Measurements from ENCODE around the gene FKBP11.

DNA sequence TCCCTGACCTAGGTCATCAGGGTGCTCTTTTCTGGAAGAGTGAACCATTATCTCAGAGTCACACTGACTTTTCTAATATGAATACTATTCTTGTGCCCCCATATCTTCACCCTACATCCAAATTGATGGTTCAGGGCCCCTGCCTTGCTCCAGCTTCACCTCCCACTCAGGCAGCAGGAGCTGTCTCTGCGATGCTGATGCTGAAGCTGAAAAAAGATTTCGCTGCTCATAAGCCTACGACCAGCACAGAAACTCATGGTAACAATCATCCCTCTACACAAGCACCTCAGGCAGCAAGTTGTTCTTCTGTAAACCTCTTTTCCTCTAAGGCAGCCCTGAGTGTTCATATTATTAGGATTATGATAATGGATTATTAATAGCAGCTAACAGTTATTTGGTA lies 28.8 kb upstream of the FKBP11 start:
- TF ChIP-seq, protein P1, sequence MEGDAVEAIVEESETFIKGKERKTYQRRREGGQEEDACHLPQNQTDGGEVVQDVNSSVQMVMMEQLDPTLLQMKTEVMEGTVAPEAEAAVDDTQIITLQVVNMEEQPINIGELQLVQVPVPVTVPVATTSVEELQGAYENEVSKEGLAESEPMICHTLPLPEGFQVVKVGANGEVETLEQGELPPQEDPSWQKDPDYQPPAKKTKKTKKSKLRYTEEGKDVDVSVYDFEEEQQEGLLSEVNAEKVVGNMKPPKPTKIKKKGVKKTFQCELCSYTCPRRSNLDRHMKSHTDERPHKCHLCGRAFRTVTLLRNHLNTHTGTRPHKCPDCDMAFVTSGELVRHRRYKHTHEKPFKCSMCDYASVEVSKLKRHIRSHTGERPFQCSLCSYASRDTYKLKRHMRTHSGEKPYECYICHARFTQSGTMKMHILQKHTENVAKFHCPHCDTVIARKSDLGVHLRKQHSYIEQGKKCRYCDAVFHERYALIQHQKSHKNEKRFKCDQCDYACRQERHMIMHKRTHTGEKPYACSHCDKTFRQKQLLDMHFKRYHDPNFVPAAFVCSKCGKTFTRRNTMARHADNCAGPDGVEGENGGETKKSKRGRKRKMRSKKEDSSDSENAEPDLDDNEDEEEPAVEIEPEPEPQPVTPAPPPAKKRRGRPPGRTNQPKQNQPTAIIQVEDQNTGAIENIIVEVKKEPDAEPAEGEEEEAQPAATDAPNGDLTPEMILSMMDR (CRISPR knock-in tag; IDR thresholded peaks at IDR 0.05): no peak
- TF ChIP-seq ZKSCAN1 (IDR thresholded peaks at IDR 0.05; ENCODE audit: low read length) (no peak), ZNF468 (CRISPR knock-in tag; IDR thresholded peaks at IDR 0.05) (no peak), FOXM1 (CRISPR knock-in tag; IDR thresholded peaks at IDR 0.05) (no peak), EP300 (IDR thresholded peaks at IDR 0.05; ENCODE audit: low read depth in 2 of 2, low read length in 2 of 2) (no peak), EP300 (CRISPR knock-in tag; IDR thresholded peaks at IDR 0.05; ENCODE audit: borderline replicate concordance) (no peak)
